ENCODE measurements around the gene ZIC2.
A peak's percentile ranks its signal among the peaks of the same experiment; 100 is the strongest.

The ZIC2 gene

DNA sequence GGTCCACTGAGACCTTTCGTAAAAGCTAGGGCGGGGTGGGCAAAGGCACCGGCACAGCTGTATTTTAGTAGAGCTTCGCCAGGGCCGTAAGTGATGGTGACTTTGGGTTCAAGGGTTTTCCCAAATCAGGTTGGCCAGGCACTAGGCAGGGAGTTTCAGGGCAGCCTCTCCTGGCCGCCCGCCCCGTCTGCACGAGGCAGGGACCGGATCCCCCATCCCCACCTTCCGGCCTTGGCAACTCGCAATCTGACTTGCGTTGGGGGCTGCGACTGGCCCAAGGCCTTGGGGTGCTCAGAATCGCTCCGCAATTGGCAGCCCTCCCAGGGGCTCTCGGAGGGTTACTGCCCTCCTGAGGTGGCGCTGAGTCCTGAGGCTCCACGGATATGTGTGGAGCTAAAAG, 6.0 kb upstream of the ZIC2 start:
- no peak for TF ChIP-seq POLR2A (IDR thresholded peaks at IDR 0.05; ENCODE audit: extremely low read depth, insufficient read length)
- TF ChIP-seq MYC (IDR thresholded peaks at IDR 0.05; ENCODE audit: low read depth, low read length) = no peak
- no peak for TF ChIP-seq MAX (IDR thresholded peaks at IDR 0.05; ENCODE audit: low read depth, low read length)
- TF ChIP-seq, protein P1, sequence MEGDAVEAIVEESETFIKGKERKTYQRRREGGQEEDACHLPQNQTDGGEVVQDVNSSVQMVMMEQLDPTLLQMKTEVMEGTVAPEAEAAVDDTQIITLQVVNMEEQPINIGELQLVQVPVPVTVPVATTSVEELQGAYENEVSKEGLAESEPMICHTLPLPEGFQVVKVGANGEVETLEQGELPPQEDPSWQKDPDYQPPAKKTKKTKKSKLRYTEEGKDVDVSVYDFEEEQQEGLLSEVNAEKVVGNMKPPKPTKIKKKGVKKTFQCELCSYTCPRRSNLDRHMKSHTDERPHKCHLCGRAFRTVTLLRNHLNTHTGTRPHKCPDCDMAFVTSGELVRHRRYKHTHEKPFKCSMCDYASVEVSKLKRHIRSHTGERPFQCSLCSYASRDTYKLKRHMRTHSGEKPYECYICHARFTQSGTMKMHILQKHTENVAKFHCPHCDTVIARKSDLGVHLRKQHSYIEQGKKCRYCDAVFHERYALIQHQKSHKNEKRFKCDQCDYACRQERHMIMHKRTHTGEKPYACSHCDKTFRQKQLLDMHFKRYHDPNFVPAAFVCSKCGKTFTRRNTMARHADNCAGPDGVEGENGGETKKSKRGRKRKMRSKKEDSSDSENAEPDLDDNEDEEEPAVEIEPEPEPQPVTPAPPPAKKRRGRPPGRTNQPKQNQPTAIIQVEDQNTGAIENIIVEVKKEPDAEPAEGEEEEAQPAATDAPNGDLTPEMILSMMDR (IDR thresholded peaks at IDR 0.05; ENCODE audit: low read depth, low read length) = no peak
- no peak overlapping the region for H3K4me3 ChIP-seq (ENCODE audit: low read depth, low read length)
- no peak for DNase-seq (ENCODE audit: low read depth)

- H3K4me3 ChIP-seq (ENCODE audit: low read depth, low read length) = no peak overlapping the region
- TF ChIP-seq MYC (IDR thresholded peaks at IDR 0.05; ENCODE audit: low read depth, low read length) (no peak), MAX (IDR thresholded peaks at IDR 0.05; ENCODE audit: low read depth, low read length) (no peak), POLR2A (IDR thresholded peaks at IDR 0.05; ENCODE audit: extremely low read depth, insufficient read length) (no peak)
- TF ChIP-seq, protein P1 (IDR thresholded peaks at IDR 0.05; ENCODE audit: low read depth, low read length) = no peak
- no peak for DNase-seq (ENCODE audit: low read depth)
Observed at GRCh38 chr13:99976575-99976974, 5.0 kb upstream of the ZIC2 start.

- TF ChIP-seq MYC (IDR thresholded peaks at IDR 0.05; ENCODE audit: low read depth, low read length) (0 out of 2 replicates have a peak, but pooled peaks have one; percentile 11), POLR2A (IDR thresholded peaks at IDR 0.05; ENCODE audit: extremely low read depth, insufficient read length) (no peak)
- no peak overlapping the region for H3K4me3 ChIP-seq (ENCODE audit: low read depth, low read length)
- DNase-seq (ENCODE audit: low read depth) = peak; percentile 68
Observed at GRCh38 chr13:99977334-99977911, 4.2 kb upstream of the ZIC2 start.

GRCh38 chr13:99977912-99978798, 3.4 kb upstream of the ZIC2 start:
- peak; percentile 49 for DNase-seq (ENCODE audit: low read depth)
- H3K4me3 ChIP-seq (ENCODE audit: low read depth, low read length) = no peak overlapping the region
- no peak for TF ChIP-seq POLR2A (IDR thresholded peaks at IDR 0.05; ENCODE audit: extremely low read depth, insufficient read length)
- TF ChIP-seq MYC (IDR thresholded peaks at IDR 0.05; ENCODE audit: low read depth, low read length) = no peak
- no peak for TF ChIP-seq MAX (IDR thresholded peaks at IDR 0.05; ENCODE audit: low read depth, low read length)
- TF ChIP-seq, protein P1 (IDR thresholded peaks at IDR 0.05; ENCODE audit: low read depth, low read length) = no peak

- TF ChIP-seq POLR2A (IDR thresholded peaks at IDR 0.05; ENCODE audit: extremely low read depth, insufficient read length) = no peak
- TF ChIP-seq MYC (IDR thresholded peaks at IDR 0.05; ENCODE audit: low read depth, low read length) = no peak
Observed at GRCh38 chr13:99978799-99979452, 2.7 kb upstream of the ZIC2 start.

GRCh38 chr13:99979453-99980200, 2.0 kb upstream of the ZIC2 start:
- peak; percentile 79 for DNase-seq (ENCODE audit: low read depth)
- peak overlapping the region; percentile 63 for H3K4me3 ChIP-seq (ENCODE audit: low read depth, low read length)
- TF ChIP-seq MAX (IDR thresholded peaks at IDR 0.05; ENCODE audit: low read depth, low read length) = 0 out of 2 replicates have a peak, but pooled peaks have one; percentile 53
- peak; percentile 61 for TF ChIP-seq POLR2A (IDR thresholded peaks at IDR 0.05; ENCODE audit: extremely low read depth, insufficient read length)
- no peak for TF ChIP-seq MYC (IDR thresholded peaks at IDR 0.05; ENCODE audit: low read depth, low read length)
- TF ChIP-seq, protein P1 (IDR thresholded peaks at IDR 0.05; ENCODE audit: low read depth, low read length) = no peak

More at GRCh38 chr13:99978799-99979452, 2.7 kb upstream of the ZIC2 start:
- H3K4me3 ChIP-seq (ENCODE audit: low read depth, low read length) = peak overlapping the region; percentile 63
- peak; percentile 72 for DNase-seq (ENCODE audit: low read depth)

Measured in NB4 (cell line).